ENCODE measurements around the gene CACFD1. TPM values are rescaled to one million over a fixed set of nuclear protein-coding genes. Genes with fewer than 3 reads are reported as not detected.

The CACFD1 gene
- total RNA-seq (1 to 10 TPM; 3.7 to 3.8 TPM), total RNA-seq (0.38 to 8.1 (median 3.6) reads per million in 172 experiments)
- 1.9 TPM for polyA plus RNA-seq (2013, experiment 1 of 2)
- 2.3 TPM for polyA plus RNA-seq (2013, experiment 2 of 2)

DNA sequence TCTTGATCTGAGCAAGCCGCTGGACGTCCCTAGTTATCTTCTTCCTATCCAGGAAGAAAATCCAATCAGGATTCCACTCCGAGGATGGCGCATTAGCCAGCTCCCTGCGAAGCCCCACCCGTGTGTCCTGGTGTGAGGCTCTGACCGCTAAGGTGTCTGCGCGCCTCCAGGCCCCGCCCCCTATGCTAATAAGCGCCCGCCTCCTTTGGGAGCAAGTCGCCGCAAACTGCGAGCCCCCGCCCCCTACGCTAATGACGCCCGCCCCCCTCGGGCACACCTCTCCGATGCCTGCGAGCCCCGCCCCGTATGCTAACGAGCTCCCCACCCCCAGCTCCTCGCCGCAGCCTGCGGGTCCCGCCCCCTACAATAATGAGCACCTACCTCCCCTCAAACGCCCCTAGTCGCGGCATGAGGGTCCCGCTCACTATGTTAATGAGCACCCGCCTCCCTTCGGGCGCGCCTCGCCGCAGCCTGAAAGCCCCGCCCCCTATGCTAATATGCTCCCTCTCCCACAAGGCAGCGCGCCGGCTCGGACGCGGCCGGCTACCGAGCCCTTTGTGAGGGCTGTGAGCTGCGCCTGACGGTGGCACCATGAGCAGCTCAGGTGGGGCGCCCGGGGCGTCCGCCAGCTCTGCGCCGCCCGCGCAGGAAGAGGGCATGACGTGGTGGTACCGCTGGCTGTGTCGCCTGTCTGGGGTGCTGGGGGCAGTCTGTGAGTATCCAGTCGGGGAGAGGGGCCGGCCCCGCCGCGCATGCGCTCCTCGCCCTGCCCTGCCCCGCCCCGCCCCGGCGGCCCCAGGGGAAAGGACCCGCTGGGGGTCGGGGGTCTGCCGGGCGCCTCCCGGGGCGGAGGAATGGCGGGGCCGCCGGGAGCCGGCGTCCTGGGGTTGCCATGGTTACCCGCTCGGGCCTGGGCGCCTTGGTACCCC is at the start of gene CACFD1:
CACFD1 (plus strand) TSS at position 503 of the 929 bp plus-strand sequence; CDS start at position 592, 89 bp downstream.
- DNase-seq, result peak; percentile 83 to 97 (median 90)
- Mint-ChIP-seq H3K4me3 (peak within 1 kb of the TSS; percentile 95), H3K27me3 (no peaks in the 10 kb centered on the region), H3K9me3 (no peaks in the 10 kb centered on the region), H3K27ac (peak within 1 kb of the TSS; percentile 97), H3K4me1 (ENCODE audit: low read depth) (peaks cover 23% of the 10 kb centered on the region), H3K36me3 (ENCODE audit: low read depth) (peaks cover 4% of the 10 kb centered on the region)
- no peak for TF ChIP-seq CTCF (IDR thresholded peaks at IDR 0.05)
- Histone ChIP-seq H3K9me3 (ENCODE audit: control insufficient read depth in 1 of 2, insufficient read depth in 1 of 2, low read length in 2 of 2) (peaks cover 0 to 3% of the 10 kb centered on the region in 2 experiments), H3K36me3 (ENCODE audit: insufficient read depth, low read length) (no peaks in the 10 kb centered on the region), H3K27me3 (ENCODE audit: control insufficient read depth in 1 of 2, insufficient read depth in 2 of 2, low read length in 2 of 2) (no peaks in the 10 kb centered on the region), H3K4me3 (ENCODE audit: low read length) (peak within 1 kb of the TSS; percentile 69), H3K27ac (ENCODE audit: low read depth in 1 of 2, low read length in 2 of 2) (peak within 1 kb of the TSS; percentile 52 to 82), H3K4me1 (ENCODE audit: insufficient read depth, low read length) (peaks cover 18% of the 10 kb centered on the region)
- peak; percentile 80 for ATAC-seq (ENCODE audit: poor library complexity)
- ChIA-PET POLR2A (interaction anchor here (0.6 to 2.4 kb wide), 7 partner anchors 42 to 429 kb away, joined by 3 to 11 read pairs (median 3); partner anchors contain the start of genes GTF3C5 and REXO4), CTCF (interaction anchor here (1.4 to 1.5 kb wide), 2 partner anchors 43 to 312 kb away, joined by 3 to 4 read pairs; no protein-coding TSS in a partner anchor)
- intact Hi-C loops (cut with DNase I, micrococcal nuclease), result loop anchor here in 1 of 2 experiments (1.0 to 10.0 kb wide), 5 partner anchors 18 to 565 kb away; partner anchors contain the start of genes BRD3OS, REXO4, STKLD1 and SURF4

GRCh38 chr9:133415170-133415569 is 44.6 kb upstream of the CACFD1 start:
- Mint-ChIP-seq H3K4me1 (ENCODE audit: low read depth) (peaks cover 42% of the 10 kb centered on the region), H3K4me3 (peak overlapping the region; percentile 92), H3K27me3 (no peaks in the 10 kb centered on the region), H3K27ac (no peak overlapping the region), H3K36me3 (ENCODE audit: low read depth) (peaks cover 72% of the 10 kb centered on the region), H3K9me3 (no peaks in the 10 kb centered on the region)
- CTCF ChIA-PET, result interaction anchor here (1.2 kb wide), 1 partner anchor 229 kb away, joined by 3 read pairs; no protein-coding TSS in a partner anchor
- ATAC-seq (ENCODE audit: poor library complexity), result no peak
- peaks cover 52% of the 10 kb centered on the region for H3K36me3 ChIP-seq (ENCODE audit: insufficient read depth, low read length)
- DNase-seq, result no peak
- intact Hi-C loops (cut with DNase I, micrococcal nuclease), result loop anchor here (5.0 kb wide), 2 partner anchors 38 to 58 kb away; partner anchors contain the start of genes STKLD1 (in 1 of the 2), SURF1 (in 1 of the 2), SURF2 (in 1 of the 2) and SURF4 (in 1 of the 2)
- H3K27me3 ChIP-seq (ENCODE audit: control insufficient read depth in 1 of 2, insufficient read depth in 2 of 2, low read length in 2 of 2), result no peaks in the 10 kb centered on the region
- no peak overlapping the region for H3K4me3 ChIP-seq (ENCODE audit: low read length)
- H3K4me1 ChIP-seq (ENCODE audit: insufficient read depth, low read length), result peaks cover 34% of the 10 kb centered on the region
- no peak overlapping the region for H3K27ac ChIP-seq (ENCODE audit: low read depth in 1 of 2, low read length in 2 of 2)
- POLR2A ChIA-PET, result no interaction called here
- no peaks in the 10 kb centered on the region for H3K9me3 ChIP-seq (ENCODE audit: control insufficient read depth in 1 of 2, insufficient read depth in 1 of 2, low read length in 2 of 2)
- no peak for TF ChIP-seq CTCF (IDR thresholded peaks at IDR 0.05)

Measured in CD4-positive, alpha-beta T cell (primary cell).